Progenitor cell of endocrine pancreas (in vitro differentiated cells): Measurements from ENCODE around the gene STX1B. TPM values are rescaled to one million over a fixed set of nuclear protein-coding genes. Genes with fewer than 3 reads are reported as not detected.

Experiments
- DNase-seq: peaks from one replicate; pipeline ENCODE4 v3.0.0; 2021; ENCODE audit warnings: low spot score; ENCODE audit not compliant: unreplicated experiment
- H3K27ac Mint-ChIP-seq: 2 replicates; pipeline ENCODE4 v1.8.0; 2021; ENCODE audit warnings: mild to moderate bottlenecking, moderate library complexity, mixed read lengths
- H3K27me3 Mint-ChIP-seq: 2 replicates; pipeline ENCODE4 v1.8.0; 2021; ENCODE audit warnings: mixed read lengths
- H3K36me3 Mint-ChIP-seq: 2 replicates; pipeline ENCODE4 v1.8.0; 2022; ENCODE audit warnings: mixed read lengths; ENCODE audit not compliant: insufficient read depth
- H3K4me1 Mint-ChIP-seq: 2 replicates; pipeline ENCODE4 v1.8.0; 2021; ENCODE audit warnings: low read depth, mixed read lengths
- H3K4me3 Mint-ChIP-seq: 2 replicates; pipeline ENCODE4 v1.8.0; 2021; ENCODE audit warnings: low read depth, mild to moderate bottlenecking, moderate library complexity, mixed read lengths
- H3K9me3 Mint-ChIP-seq: 2 replicates; pipeline ENCODE4 v1.8.0; 2021; ENCODE audit warnings: low read depth, mixed read lengths
- total RNA-seq: library from RNA; stranded (reverse); gene quantifications from 2 replicates; pipeline ENCODE4 v1.2.1, GENCODE V29; 2021
- TF ChIP-seq, protein P1 (sequence below): fragments of 200-600 bp; sonication (generic); IDR thresholded peaks from one replicate; pipeline ENCODE4 v1.5.0; 2021; ENCODE audit warnings: antibody characterized with exemption, mild to moderate bottlenecking; ENCODE audit not compliant: unreplicated experiment

The STX1B gene
- total RNA-seq, 1 donor from 2014 or later = 1.0 TPM

GRCh38 chr16:30992931-30993816 is 17.3 kb downstream of the STX1B start:
- H3K9me3 Mint-ChIP-seq = no peaks in the 10 kb centered on the region
- H3K4me3 Mint-ChIP-seq = no peak overlapping the region
- TF ChIP-seq, protein P1, sequence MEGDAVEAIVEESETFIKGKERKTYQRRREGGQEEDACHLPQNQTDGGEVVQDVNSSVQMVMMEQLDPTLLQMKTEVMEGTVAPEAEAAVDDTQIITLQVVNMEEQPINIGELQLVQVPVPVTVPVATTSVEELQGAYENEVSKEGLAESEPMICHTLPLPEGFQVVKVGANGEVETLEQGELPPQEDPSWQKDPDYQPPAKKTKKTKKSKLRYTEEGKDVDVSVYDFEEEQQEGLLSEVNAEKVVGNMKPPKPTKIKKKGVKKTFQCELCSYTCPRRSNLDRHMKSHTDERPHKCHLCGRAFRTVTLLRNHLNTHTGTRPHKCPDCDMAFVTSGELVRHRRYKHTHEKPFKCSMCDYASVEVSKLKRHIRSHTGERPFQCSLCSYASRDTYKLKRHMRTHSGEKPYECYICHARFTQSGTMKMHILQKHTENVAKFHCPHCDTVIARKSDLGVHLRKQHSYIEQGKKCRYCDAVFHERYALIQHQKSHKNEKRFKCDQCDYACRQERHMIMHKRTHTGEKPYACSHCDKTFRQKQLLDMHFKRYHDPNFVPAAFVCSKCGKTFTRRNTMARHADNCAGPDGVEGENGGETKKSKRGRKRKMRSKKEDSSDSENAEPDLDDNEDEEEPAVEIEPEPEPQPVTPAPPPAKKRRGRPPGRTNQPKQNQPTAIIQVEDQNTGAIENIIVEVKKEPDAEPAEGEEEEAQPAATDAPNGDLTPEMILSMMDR = no peak
- H3K27ac Mint-ChIP-seq = no peak overlapping the region
- peaks cover 3% of the 10 kb centered on the region for H3K4me1 Mint-ChIP-seq
- H3K36me3 Mint-ChIP-seq = no peaks in the 10 kb centered on the region
- DNase-seq = no peak
- peaks cover 28% of the 10 kb centered on the region for H3K27me3 Mint-ChIP-seq

- no peaks in the 10 kb centered on the region for H3K36me3 Mint-ChIP-seq
- peak overlapping the region; percentile 49 for H3K27ac Mint-ChIP-seq
- no peak overlapping the region for H3K4me3 Mint-ChIP-seq
- peaks cover 20% of the 10 kb centered on the region for H3K27me3 Mint-ChIP-seq
- DNase-seq = no peak
- TF ChIP-seq, protein P1 = no peak
- no peaks in the 10 kb centered on the region for H3K9me3 Mint-ChIP-seq
- peaks cover 3% of the 10 kb centered on the region for H3K4me1 Mint-ChIP-seq
These were observed 18.1 kb downstream of the STX1B start for GRCh38 chr16:30992276-30992780.

GRCh38 chr16:30991052-30991451 is 19.4 kb downstream of the STX1B start:
- no peak for DNase-seq
- H3K4me1 Mint-ChIP-seq = no peaks in the 10 kb centered on the region
- H3K36me3 Mint-ChIP-seq = peaks cover 1% of the 10 kb centered on the region
- H3K9me3 Mint-ChIP-seq = no peaks in the 10 kb centered on the region
- H3K27me3 Mint-ChIP-seq = peaks cover 10% of the 10 kb centered on the region
- H3K27ac Mint-ChIP-seq = no peak overlapping the region
- H3K4me3 Mint-ChIP-seq = no peak overlapping the region
- TF ChIP-seq, protein P1 = no peak

- no peak overlapping the region for H3K4me3 Mint-ChIP-seq
- TF ChIP-seq, protein P1 = no peak
- peaks cover 1% of the 10 kb centered on the region for H3K36me3 Mint-ChIP-seq
- peaks cover 2% of the 10 kb centered on the region for H3K4me1 Mint-ChIP-seq
- H3K9me3 Mint-ChIP-seq = no peaks in the 10 kb centered on the region
- peaks cover 6% of the 10 kb centered on the region for H3K27me3 Mint-ChIP-seq
- no peak overlapping the region for H3K27ac Mint-ChIP-seq
- DNase-seq = no peak
These were observed 20.3 kb downstream of the STX1B start for GRCh38 chr16:30990105-30990504.

GRCh38 chr16:30989469-30990047 is 20.9 kb downstream of the STX1B start:
- H3K9me3 Mint-ChIP-seq = no peaks in the 10 kb centered on the region
- TF ChIP-seq, protein P1 = no peak
- DNase-seq = no peak
- peaks cover 1% of the 10 kb centered on the region for H3K27me3 Mint-ChIP-seq
- H3K4me3 Mint-ChIP-seq = no peak overlapping the region
- no peak overlapping the region for H3K27ac Mint-ChIP-seq
- H3K4me1 Mint-ChIP-seq = peaks cover 2% of the 10 kb centered on the region
- H3K36me3 Mint-ChIP-seq = peaks cover 1% of the 10 kb centered on the region
